GM12874 (cell line): ENCODE data around the gene ISG20L2.

Source experiments
- TF ChIP-seq, protein P1 (sequence below): IDR thresholded peaks from 2 replicates; pipeline ENCODE4 v1.5.1; 2011; ENCODE audit warnings: low read depth, mild to moderate bottlenecking, control low read depth, low read length, moderate library complexity; ENCODE audit not compliant: insufficient read depth

ISG20L2 gene

DNA sequence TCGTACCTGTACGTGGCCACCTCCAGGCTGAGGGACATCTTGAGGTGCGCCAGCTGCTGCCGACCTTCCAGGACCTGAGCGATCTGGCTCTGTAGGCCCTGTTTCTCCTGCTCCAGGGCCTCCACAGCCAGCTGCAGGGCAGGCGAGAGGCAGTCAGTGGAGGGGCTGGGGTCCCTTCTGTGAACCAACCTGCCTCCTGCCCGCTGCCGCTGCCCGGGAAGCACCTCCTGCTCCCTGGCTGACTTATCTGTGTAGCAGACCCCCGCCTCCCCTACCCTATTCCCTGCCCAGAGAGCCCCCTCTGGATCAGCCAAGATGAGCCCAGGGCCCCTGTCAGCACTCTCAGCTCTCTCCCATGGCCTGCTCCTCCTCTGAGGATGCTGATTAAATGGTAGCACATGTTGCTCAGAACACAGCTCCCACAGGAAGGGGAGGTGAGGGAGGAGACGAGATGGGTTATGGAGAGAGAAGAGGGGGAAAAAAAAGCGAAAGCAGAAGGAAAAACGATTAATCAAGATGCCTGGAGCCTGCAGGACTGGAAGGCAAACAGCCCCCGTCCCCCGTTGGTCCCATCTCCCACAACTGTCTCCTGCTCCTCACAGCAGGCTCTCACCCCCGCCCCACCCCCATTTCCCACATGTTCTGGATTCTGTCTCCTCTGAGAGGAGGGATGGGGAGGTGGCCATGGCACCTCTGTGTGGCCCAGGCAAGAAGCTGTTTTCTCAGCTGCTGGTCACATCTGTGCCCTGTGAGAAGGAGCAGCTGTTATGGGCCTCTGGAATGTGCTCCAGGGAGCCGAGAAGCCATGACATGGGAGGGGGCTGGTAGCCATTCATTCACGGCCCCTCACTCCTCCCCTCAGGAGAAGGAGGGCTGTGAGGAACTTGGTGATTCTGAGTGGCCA lies 53.1 kb downstream of the ISG20L2 start:
- TF ChIP-seq, protein P1, sequence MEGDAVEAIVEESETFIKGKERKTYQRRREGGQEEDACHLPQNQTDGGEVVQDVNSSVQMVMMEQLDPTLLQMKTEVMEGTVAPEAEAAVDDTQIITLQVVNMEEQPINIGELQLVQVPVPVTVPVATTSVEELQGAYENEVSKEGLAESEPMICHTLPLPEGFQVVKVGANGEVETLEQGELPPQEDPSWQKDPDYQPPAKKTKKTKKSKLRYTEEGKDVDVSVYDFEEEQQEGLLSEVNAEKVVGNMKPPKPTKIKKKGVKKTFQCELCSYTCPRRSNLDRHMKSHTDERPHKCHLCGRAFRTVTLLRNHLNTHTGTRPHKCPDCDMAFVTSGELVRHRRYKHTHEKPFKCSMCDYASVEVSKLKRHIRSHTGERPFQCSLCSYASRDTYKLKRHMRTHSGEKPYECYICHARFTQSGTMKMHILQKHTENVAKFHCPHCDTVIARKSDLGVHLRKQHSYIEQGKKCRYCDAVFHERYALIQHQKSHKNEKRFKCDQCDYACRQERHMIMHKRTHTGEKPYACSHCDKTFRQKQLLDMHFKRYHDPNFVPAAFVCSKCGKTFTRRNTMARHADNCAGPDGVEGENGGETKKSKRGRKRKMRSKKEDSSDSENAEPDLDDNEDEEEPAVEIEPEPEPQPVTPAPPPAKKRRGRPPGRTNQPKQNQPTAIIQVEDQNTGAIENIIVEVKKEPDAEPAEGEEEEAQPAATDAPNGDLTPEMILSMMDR = no peak

DNA sequence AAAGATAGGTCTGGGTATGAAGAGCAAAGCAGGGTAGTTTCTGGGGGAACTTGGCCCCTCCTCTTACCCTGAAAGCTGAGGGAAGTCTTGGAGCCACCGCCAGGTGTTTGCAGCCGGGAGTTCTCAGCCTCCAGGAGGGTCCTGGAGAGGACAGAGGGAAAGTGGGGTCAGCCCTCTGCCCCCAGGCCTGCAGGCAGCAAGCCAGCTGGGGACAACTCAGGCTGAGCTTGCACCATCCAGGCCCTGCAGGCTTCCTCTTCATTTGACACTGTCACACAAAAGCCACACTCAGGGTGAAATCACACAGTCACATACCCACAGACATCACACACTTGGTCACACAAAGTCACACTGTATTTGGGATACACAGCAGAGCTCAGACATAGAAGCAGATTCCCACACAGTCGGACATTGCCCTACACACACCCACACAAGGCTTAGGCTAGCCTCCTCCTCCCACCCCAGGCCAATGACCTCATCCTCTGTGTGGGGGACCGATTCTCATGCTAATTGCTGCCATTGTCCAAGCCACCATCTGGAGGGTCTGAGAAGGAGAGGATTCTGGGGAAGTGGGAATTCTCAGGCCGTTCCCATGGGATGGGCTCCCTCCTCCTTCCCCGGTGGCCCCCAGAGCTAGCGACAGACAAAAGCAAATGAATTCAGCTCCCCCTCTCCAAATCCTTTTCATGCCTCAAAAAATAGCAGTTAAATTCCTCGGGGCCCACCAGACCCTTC lies 55.0 kb downstream of the ISG20L2 start:
- TF ChIP-seq, protein P1 = no peak
